Pons (tissue), 1 donor: ENCODE measurements around the gene CKAP2L.

ENCODE experiments used
- DNase-seq: peaks from one replicate; pipeline ENCODE4 v3.0.0-alpha.2; 2016; ENCODE audit warnings: low spot score

Gene CKAP2L

DNA sequence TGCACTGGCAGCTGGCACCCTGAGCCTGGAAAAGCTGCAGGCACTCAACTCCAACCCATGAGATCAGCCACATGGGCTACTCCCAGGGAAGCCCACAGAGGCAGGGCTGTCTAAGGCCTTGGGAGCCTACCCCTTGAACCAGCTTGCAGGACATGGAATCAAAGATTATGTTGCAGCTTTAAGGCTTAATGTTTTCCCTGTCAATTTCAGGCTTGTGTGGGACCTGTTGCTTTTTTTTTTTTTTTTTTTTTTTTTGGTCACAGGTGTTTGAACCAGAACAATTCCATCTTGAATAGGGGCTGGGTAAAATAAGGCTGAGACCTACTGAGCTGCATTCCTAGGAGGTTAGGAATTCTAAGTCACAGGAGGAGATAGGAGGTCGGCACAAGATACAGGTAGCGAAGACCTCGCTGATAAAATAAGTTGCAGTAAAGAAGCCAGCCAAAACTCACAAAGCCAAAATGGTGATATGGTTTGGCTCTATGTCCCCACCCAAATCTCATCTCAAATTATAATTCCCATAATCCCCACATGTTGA lies 27.4 kb upstream of the CKAP2L start:
- no peak for DNase-seq

DNA sequence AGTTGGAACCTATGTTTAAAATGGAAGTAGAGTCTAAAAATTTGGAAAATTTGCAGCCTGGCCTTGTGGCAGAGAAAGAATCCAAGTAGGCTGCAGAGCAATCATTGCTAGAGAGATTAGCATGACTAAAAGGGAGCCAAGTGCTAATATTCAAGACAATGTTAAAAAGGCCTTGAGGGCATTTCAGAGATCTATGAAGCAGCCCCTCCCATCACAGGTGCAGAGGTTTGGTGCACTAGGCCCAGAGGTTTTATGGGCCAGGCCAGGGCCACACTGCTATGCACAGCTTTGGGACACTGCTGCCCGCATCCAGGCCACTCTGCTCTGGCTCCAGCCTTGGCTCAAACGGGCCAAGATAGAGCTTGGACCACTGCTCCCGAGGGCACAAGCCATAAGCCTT lies 26.6 kb upstream of the CKAP2L start:
- no peak for DNase-seq

DNA sequence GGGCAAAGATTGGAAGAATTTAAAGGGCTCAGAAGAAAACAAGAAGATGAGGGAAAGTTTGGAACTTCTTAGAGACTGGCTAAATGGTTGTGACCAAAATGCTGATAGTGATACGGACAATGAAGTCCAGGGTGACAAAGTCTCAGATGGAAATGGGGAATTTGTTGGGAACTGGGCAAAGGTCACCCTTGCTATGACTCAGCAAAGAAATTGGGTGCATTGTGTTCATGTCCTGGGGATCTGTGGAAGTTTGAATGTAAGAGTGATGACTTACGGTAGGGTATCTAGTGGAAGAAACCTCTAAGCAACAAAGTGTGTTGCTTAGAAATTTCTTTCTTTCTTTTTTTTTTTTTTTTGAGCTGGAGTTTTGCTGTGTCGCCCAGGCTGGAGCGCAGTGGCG lies 25.9 kb upstream of the CKAP2L start:
- DNase-seq, result no peak

GRCh38 chr2:112789186-112789585 lies 24.8 kb upstream of the CKAP2L start:
- DNase-seq, result no peak

DNA sequence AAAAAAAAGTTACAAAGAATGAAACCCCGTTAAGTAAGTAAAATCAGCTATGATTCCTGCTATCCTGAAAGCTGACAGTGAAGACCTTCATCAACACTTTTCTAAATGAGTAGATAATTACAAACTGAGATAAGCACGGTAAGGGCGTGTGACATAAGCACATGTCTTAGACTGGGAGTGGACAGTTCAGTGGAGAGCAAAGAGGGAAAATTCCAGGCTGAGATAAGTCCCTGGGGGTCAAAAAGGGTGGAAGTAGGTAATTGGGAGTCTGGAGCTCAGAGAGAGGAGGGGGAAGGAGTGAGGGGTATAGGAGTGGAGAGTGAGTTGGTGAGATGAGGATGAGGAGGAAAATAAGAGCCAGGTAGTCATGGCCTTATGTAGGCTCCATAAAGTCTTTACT lies 24.2 kb upstream of the CKAP2L start:
- DNase-seq, result no peak

DNA sequence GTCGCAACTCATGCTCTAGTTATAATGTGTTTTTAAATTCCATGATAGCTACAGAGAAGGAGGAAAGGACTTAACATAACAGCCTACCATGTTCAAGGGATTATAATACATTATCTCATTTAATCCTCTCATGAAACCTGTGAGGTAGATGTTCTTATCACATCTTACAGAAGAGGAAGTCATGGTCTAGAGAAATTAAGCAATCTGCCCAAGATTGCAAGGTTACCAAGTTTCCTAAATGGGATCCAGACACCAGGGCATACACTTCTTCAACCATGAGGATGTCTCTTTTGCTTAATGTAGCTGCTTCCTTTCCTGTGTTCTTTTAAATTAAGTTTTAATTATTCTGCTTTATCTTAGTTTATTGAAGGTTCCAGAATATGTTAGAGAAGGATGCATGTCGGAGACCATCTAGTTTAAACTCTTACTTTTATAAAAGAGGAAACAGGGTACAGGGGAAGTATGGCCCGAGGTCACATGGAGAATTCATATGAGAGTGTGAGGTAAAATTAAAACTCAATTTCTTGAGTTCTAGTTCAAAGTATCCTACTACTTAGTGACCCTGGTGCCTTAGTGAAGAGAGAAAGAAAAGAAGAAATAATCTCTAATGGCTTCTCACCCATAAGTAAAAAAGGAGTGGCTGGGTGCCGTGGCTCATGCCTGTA lies 23.5 kb upstream of the CKAP2L start:
- DNase-seq, result peak; percentile 69

DNA sequence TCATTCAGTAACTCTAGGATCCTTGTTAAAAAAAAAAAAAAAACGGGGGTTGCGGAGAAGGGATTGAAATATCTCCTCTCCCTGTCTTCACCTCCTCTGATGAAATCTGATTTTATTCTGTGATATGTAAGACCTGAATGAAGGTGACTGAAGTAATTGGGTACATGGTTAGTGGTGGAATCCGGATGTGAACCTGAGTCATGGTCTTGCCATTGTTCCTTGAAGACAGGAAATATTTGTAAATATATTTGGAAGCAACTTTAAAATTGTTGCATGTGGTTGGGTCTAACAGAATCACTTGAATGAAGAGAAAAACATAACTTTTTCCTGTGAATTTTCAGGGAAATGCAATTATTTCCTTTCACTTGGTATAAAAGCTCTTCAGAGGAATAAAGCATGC lies 22.9 kb upstream of the CKAP2L start:
- no peak for DNase-seq

- peak; percentile 68 for DNase-seq
Observed at GRCh38 chr2:112784199-112785189, 20.1 kb upstream of the CKAP2L start, which contains the start of gene IL1A. TSS of gene IL1A (minus strand) at chr2:112784493. CDS start at chr2:112783770, 723 bp downstream.

GRCh38 chr2:112783187-112783714 lies 18.8 kb upstream of the CKAP2L start:
- no peak for DNase-seq

GRCh38 chr2:112782234-112782799 lies 17.9 kb upstream of the CKAP2L start:
- DNase-seq, result no peak

DNA sequence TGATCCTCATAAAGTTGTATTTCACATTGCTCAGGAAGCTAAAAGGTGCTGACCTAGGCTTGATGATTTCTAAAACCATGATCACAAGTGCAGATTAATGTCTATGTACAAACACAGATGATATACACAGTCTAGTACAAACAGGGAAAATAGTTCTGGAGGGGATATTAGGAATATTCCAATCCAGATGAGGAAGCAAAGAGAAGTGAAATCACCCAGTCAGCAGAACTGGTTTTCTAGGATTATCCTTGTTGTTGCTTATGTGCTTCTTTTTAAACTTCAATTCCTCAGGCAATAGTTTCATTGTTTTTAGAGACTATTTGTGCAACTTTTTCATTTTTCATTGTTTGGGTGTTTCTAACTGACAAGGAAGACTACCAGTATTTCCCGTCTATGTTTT lies 15.2 kb upstream of the CKAP2L start:
- DNase-seq, result no peak

DNA sequence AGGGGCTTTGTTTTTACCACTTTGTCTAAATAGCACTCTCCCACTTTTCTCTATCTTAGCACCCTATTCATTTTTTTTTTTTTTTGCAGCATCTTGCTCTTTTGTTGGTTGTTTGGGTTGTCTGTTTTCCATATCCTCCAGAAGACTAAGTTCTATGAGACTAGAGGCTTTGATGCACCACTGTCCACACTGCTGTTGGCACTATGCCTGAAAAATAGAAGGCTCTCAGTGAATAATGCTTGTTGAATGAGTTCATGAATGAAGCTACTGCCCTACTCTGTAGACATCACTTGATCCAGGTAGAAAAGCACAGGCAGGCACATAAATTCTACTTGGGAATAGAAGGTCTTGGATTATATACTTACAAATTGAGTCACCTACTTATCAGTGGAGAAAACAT lies 12.6 kb upstream of the CKAP2L start:
- no peak for DNase-seq

DNA sequence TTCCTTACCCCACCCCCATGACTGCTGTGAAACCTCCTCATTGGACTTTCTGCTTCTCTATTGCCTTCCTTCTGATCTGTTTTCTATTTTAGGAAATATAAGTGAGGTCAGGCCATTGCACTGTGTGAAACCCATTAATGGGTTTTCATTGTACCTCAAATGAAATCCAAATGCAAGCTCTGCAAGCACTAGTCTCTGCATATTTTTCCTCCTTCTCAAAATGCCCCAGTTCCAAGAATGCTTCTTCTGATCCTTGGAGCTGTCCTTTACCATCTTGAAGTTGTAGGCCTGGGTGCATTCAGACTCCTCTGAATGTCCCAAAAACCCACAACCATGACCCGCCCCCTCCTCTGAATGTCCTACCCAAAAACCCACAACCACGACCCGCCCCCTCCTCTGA lies 11.7 kb upstream of the CKAP2L start:
- DNase-seq, result no peak

DNA sequence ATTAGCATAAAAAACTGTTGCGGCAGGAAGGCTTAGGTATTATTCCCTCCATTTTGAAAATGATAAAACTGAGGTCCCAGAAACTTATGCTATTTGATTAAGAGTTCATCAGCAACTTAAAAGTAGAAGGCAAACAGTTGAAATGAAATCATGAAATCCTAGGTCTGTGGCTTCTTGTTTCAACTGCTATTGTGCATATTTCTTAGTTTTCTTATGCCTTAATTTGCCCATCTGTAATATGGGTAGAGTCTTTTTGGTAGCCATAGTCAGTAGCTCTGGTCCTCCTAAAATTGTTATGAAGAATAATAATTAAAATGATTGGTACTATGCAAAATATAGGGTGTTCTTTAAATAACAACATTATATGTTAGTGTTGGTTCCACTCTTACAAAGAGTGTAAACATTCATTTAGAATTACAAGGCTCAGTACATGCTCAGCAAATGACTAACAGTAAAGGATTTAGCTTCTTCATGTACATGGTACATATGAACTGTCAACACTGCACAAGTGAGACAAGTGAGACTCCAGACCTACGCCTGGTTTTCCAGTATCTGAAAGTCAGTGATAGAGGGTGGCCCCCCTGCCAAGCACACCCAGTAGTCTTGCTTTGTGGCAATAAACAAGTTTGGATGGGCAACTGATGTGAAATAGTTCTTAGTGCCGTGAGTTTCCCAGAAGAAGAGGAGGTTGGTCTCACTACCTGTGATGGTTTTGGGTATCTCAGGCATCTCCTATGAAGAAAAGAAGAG lies 10.3 kb upstream of the CKAP2L start:
- DNase-seq, result no peak

DNA sequence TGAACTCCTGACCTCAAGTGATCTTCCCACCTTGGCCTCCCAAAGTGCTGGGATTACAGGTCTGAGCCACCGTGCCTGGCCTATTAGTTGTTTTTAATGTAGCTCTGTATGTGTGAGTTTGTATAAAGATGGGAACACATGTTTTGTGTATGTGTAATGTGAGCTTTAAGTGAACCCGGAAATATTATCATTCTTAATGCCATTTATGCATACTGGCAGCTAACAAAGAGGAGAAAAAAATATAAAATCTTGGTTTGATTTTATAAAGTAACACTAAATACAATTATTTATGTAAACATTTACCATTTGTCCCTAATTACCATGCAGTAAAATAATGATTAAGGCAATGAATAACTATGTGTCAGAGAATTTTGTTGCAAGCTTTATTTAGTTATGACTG lies 9.1 kb upstream of the CKAP2L start:
- no peak for DNase-seq

DNA sequence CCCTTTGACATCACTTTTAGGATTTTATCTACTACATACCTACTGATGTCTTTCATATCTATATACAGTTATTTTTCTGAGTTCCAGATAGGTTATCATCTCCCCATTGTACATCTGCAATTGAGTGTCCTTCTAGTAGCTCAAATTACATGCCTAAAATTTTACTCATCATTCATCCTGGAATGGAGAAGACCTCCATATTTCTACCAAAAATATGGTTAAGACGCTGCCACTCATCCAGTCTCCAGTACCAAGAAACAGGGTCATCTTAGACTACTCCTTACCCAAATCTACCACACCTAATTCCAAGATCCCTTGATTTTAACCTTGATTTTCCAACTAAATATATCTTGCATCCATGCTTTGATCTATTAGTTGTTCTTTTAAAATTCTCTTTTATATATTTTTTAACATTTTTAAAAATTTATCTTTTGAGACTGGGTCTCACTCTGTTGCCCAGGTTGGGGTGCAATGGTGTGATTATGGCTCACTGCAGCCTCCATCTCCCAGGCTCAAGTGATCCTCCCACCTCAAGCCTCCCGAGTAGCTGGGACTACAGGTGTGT lies 8.6 kb upstream of the CKAP2L start:
- DNase-seq, result no peak

DNA sequence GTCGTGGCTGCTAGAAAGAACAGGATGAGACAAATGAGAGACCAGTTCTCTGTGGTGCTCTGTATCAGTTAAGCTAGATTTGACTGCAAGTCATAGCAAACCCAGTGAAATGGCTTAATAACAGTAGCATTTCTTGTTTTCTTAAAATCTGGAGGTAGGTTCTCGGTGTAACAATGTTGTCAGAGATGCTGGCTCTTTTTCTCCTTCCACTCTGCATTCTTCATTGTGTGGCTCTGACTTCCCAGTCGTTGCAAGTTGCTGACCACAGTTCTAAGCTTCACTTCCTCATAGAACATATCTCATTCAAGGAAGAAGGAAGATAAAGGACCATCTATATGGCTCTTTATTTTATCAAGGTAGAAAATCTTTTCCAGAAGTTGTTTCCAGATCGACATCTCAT lies 7.9 kb upstream of the CKAP2L start:
- DNase-seq, result peak; percentile 67

- no peak for DNase-seq
Observed at GRCh38 chr2:112768432-112768831, 4.0 kb upstream of the CKAP2L start.

GRCh38 chr2:112767693-112768330 lies 3.4 kb upstream of the CKAP2L start:
- peak; percentile 25 for DNase-seq

GRCh38 chr2:112765251-112765650 lies 842 bp upstream of the CKAP2L start:
- DNase-seq, result no peak

- no peak for DNase-seq
Observed at GRCh38 chr2:112762276-112762675, 2.1 kb downstream of the CKAP2L start.
